ENCODE measurements around the gene COL6A5.

- TF ChIP-seq CTCF (IDR thresholded peaks at IDR 0.05) (no peak), POLR2AphosphoS5 (IDR thresholded peaks at IDR 0.05) (no peak)
Observed at GRCh38 chr3:130516645-130517512, 171.4 kb downstream of the COL6A5 start, which contains the start of gene COL6A6.

Measured in esophagus muscularis mucosa (tissue), 3 donors.